GM21381 (cell line): ENCODE results near the gene PNPLA1.
"Not testable (repeated sequence)": the region's sequence is repeated elsewhere in the genome, so short reads cannot be mapped to it uniquely, and the experiment has no call there.

ENCODE experiments used
- ATAC-seq: cut with Tn5 transposase; IDR thresholded peaks from one replicate; pipeline ENCODE4 v1.9.1; 2021; ENCODE audit warnings: mild to moderate bottlenecking, moderate library complexity; ENCODE audit not compliant: unreplicated experiment

The PNPLA1 gene

DNA sequence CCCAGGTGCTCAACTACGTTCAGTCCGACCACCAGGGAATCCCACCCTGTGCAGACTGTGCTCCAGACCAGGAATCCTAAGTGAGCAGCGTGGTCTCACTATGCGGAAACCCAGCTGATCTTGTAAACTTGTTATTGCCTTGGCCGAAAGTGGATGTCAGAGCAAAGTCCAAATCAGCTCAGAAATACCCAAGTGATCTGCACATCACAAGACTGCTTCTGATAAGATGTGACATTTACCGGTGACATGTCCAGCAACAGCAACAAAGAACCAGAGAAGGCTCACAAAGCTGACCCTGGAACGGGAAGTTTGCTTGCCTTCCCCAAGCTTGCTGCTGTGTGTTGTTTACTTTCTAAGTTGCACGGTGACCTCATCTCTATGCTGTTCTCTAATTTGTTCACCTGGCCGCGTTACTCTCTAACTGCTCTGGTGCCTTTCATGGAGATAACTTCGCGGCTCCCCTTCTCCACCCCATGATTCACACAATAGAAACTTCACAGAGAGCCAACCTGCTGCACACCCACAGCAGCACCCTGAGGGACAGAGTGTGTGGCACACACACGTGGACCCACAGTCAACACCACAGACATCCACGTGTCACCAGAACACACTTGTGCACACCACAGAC, 65.1 kb downstream of the PNPLA1 start:
- no peak for ATAC-seq

DNA sequence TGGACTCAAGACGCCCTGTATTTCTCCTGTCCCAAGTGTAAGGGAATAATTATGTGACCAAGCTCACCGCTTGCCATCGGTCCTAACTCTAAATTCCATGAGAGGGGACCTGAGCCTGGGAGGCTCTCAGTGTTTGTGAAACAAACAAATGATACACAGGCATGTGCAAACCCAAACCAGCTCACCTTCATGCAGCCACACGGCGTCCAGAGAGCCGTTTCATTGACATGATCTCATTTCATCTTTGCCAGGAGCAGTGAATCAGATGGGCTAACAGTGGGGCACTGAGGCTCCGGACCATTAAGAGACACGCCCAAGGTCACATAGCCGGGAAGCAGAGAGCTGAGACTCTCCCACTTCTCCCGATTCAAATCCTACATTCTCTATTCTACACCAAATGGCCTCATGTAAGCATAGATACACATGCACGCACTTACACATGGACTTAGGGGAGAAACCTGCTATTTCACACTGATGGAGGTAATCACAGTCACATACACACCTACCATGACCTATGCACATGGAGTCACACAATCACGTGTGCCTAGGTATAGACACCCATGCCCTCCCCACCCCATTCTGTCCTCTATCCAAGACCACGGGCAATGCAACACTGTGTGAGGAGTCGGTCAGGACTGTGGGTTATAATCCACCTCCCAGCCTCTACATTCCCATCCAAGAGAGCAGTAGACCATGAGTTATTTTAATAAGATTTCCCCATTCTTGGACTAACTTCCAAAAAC, 65.8 kb downstream of the PNPLA1 start:
- ATAC-seq: no peak

- no peak for ATAC-seq
These were observed 66.4 kb downstream of the PNPLA1 start for GRCh38 chr6:36336208-36336710.

DNA sequence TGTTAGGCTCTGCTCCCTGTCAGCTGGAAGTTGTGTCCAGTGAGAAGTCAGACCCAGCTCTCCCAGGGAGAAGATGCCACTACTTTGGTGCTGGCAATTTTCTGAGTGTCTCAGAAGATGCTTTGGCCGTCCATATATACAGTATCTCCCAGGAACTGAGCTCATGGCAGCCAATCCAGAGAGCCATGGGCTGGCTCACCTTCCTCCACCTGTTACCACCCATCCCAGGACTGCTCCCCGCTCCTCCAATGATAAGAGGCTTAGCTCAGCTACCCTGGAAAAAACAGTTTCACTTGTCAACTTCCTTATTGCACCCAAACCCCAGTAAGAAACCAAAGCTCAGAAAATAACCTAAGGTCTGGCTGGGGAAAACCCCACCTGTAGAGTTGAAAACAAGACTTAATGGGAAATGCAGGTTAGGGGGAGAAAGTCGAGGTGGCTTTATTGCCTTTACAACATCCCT, 67.0 kb downstream of the PNPLA1 start, which contains the start of gene BNIP5:
BNIP5 (minus strand) TSS at position 110 of the 463 bp plus-strand sequence. CDS start 6,198 bp downstream, outside the sequence.
- ATAC-seq: no peak

- ATAC-seq: no peak
These were observed 68.0 kb downstream of the PNPLA1 start for GRCh38 chr6:36337814-36338213.

- not testable (repeated sequence) for ATAC-seq
These were observed 68.4 kb downstream of the PNPLA1 start for GRCh38 chr6:36338223-36338622.

DNA sequence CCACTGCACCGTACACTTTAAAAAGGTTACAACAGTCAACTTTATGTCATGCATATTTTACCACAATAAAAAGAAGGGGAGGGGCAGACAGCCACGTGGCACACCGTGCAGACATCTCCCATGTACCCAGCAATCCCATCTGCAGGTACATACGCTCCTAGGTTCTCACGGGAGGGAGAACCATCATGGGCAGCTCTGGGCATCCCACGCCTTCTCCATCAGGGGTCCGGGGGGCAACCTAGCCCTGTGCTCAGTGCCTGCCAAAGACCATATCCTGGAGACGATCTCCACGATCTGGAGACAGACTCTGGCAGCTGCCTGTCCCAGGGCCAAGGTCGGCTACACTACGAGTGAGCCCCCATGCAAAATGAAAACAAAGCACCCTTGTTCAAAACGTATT, 69.3 kb downstream of the PNPLA1 start:
- ATAC-seq: no peak

DNA sequence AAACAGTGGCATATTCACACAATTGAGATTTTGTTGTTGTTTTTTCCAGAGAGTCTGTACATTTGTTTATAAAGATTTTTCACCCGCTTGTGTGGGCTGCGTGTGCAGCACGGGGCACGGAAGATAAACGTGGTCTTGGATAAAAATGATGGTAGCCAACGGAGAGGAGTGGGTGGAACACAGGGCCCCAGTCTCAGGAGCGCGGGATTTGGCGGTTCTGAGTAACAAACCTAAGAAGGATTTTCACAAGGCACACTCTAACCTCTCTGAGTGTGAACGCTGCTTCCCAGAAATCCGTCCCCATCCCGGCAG, 70.4 kb downstream of the PNPLA1 start:
- no peak for ATAC-seq

- peak; percentile 52 for ATAC-seq
These were observed 71.0 kb downstream of the PNPLA1 start for GRCh38 chr6:36340618-36341454.

DNA sequence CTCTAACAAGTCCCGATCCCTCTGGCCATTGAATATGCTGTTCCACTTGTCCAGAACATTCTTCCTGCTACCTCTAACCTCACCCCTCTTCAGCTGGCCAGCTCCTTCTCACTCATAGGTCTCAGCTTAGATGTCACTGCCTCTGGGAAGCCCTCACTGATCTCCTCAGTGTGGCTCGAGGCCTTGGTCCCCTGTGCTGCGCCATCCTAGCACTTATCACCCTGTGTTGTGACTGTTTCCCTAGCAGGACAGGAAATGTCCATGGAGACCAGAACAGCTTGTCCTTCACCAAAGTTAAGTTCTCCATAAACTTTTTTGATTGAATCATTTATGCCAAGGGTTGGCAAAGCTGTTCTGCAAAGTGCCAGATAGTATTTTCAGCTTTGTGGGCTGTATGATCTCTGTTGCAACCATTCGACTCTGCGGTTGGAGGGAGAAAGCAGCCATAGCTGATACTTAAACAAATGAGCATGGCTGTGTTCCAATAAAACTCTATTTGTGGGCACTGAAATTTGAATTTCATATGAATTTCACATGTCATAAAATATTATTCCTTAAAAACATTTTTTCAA, 73.3 kb downstream of the PNPLA1 start:
- no peak for ATAC-seq

DNA sequence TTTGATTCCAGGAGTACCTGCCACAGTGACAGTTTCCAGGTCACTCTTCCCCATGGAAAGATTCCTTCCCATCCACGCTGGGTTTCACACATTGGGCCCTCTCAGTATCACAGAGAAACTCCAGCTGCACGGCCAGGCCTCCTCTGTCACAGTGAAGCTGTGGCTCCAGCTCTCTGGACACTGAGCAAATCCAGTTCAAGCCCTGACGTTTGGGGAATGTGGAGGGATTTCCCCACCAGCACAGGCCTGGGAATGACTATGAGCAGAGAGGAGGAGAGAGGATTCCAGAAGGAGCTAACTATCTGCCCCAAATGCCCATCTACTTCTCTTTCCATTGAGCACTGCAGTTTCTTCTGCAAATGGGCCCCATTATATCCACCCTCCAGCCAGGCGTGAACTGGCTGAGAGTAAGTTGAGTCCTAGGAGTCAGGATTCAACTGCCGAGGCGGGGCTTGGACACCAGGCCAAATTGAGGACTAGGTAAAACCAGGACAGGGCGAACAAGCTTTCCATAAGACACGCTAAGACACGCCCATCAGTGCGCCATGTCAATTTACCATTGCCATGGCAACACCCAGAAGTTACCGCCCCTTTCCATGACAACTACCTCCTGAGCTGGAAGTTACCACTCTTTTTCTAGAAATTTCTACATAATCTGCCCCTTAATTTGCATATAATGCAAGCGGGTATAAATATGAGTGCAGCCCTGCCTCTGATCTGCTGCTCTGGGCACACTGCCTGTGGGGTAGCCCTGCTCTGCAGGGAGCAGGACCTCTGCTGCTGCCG, 76.0 kb downstream of the PNPLA1 start:
- ATAC-seq: no peak

GRCh38 chr6:36346486-36347273, 76.8 kb downstream of the PNPLA1 start:
- no peak for ATAC-seq

DNA sequence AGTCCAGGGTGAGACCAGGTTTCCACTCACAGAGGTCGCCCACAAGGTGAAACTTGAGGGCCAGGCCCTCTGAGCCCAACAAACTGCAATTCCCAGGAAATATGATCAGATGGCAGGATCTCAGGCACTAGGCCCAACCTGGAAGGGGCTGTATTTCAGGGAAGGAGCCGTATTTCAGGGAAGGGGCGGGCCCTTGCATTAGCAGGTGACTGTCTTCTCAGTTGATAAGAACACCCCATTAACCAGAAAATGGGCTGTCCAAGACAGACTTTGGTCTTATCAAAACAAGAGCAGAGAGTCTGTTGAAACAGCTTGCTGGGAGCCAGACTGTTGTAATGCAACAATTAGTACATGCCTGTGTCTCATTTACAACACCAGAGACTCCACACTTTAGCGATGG, 77.8 kb downstream of the PNPLA1 start:
- ATAC-seq: no peak

- no peak for ATAC-seq
These were observed 79.4 kb downstream of the PNPLA1 start for GRCh38 chr6:36349240-36349639.

DNA sequence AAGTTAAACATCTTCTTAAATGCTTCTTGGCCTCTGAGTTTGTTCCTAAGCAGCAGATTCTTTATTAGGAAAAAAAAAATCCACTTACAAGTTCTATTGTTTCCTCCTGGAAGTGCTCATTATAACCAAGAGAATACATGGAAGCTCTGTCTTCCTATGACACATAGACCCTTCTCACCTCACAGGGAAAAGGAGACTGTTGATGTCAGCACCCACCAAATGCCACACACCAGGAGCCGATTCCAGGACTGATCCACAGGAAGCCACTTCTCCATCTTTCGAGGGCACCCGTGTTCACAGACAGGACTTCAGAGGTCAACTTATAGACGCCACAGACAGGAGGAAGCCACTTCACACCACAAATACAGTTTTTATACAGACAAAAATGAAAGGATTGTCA, 80.2 kb downstream of the PNPLA1 start:
- ATAC-seq: no peak

DNA sequence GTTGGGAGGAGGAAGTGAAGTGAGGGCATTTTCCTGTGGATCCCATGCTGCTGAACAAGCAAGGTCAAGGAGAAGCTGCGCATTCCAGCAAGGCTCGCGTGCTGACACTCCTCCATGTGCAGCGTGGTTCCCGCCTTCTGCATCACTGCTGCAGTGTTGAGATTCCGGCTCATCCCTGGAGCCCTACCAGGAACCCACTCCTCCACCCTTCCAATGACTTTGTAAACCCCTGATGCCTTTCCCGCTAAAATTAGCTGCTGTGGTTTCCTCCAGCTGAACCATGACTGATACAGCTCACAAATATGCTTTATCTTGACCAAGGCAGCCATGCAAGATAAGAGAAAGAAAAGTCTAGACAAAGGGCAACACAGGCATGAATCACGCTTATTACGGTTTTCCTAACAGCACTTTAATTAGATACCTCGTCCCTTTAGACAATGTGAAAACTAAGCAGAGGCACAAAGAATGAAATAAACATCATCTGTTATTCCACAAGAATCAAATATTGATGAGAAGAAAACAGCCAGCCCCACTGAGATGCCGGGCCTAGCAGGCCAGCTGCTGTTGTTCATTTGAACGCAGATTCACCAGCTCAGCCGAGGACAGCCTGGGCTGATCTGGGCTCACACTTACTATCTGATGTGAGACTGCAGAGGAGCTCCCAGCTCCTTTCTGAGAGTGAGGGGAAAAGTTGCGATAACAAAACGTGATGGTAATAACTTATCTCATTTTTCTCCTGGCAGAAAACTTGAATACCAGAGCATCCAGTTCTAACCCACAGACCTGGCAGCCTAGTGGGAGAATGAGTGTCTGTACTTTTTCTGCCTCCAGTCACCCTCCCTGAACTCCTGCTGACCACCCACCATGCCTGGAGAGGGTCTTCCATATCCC, 81.1 kb downstream of the PNPLA1 start:
- no peak for ATAC-seq

GRCh38 chr6:36352477-36353157, 82.8 kb downstream of the PNPLA1 start:
- no peak for ATAC-seq

DNA sequence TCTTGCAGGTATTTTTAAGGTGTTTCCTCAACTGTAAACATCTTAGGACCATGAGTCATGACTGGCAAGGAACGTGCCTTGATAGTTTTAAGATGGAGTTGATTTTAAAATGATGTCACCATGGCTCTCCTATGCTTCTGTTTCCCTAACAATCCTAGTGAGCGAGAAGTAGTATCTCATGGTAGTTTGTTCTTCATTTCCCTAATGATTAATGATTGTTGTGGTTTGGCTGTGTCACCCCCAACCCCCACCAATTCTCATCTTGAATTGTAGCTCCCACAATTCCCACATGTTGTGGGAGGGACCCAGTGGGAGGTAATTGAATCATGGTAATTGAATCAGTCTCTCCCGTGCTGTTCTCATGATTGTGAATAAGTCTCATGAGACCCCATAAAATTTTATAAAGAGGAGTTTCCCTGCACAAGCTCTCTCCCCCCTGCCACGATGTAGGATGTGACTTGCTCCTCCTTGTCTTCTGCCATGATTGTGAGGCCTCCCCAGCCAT, 83.6 kb downstream of the PNPLA1 start:
- ATAC-seq: no peak
